NT2/D1 (cell line): Measurements from ENCODE around the gene INSRR.

Experiments
- SUZ12 ChIP-seq: IDR thresholded peaks from 2 replicates; pipeline ENCODE4 v1.6.1; 2011; ENCODE audit not compliant: insufficient read length, insufficient read depth; ENCODE audit errors: extremely low read depth
- YY1 ChIP-seq: IDR thresholded peaks from 2 replicates; pipeline ENCODE4 v1.6.1; 2011; ENCODE audit not compliant: insufficient read length, insufficient read depth
- ZNF274 ChIP-seq: IDR thresholded peaks from 2 replicates; pipeline ENCODE4 v1.6.1; 2011; ENCODE audit warnings: mild to moderate bottlenecking, low read depth, low read length

DNA sequence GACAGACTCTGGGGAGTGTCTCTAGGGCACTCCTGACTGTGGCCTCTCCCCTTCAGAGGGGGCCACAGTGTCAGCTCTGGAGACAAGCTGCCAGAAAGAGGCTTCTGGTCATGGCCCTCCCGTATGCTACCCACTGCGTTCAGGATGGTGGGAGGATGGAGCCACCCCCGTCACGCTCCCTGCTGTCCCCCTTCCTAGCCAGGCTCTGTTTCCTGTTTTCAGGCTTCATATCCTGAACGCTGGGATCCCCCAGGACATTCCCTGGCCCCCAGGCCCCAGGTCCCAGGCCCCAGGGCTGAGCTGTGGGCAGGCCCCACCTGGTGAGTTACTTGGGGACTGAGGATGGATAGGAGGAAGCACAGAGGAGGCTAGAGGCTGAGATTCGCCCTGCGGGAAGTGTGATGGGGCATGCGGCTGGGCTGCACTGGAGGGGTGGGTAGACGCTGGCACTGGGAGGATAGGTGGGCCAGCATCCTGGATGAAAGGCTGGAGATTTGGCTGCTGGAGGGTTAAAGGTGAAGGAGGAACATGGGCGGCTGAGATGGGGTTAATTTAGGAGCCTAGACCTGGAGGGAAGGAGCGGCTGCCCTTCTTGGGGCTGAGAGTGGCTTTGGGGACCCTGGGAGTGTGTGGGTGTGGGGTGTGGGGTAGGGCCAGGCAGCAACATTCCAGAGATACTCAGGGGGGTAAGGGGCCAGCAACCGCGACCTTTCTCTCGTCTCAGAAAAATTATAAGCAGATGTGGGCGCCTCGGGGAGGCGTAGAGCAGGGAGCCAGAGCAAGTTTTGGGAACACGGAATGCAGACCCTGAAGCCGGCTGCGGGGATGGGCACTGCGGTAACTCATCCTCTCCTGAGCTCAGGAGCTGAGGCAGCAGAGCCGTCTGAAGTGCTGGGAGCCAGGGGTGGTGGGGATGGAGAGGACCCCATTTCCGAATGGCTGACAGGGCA lies 43.3 kb upstream of the INSRR start:
- no peak for TF ChIP-seq YY1
- TF ChIP-seq ZNF274 = no peak
- TF ChIP-seq SUZ12 = no peak
